ENCODE results near the gene AFF1. TPM values are rescaled to one million over a fixed set of nuclear protein-coding genes. Genes with fewer than 3 reads are reported as not detected.

The AFF1 gene
- total RNA-seq, 4 donors from 2014 or later: 90.1 to 132 (median 101) TPM

DNA sequence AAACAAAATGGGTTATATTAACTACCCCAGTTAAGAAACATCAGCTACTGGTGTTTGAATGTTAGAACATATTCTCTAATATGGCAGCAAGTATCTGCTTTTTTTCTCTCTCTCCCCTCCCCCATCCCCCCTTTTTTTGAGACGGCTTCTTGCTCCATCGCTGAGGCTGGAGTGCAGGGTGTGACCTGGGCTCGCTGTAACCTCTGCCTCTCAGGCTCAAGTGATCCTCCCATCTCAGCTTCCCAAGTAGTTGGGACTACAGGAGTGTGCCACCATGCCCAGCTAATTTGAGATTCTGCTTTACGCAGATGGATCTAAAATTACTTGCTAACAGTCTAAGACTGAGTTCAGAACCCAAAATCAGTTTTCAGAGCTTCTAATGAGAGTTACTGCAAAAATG is 101.9 kb downstream of the AFF1 start:
- TF ChIP-seq, protein P1, sequence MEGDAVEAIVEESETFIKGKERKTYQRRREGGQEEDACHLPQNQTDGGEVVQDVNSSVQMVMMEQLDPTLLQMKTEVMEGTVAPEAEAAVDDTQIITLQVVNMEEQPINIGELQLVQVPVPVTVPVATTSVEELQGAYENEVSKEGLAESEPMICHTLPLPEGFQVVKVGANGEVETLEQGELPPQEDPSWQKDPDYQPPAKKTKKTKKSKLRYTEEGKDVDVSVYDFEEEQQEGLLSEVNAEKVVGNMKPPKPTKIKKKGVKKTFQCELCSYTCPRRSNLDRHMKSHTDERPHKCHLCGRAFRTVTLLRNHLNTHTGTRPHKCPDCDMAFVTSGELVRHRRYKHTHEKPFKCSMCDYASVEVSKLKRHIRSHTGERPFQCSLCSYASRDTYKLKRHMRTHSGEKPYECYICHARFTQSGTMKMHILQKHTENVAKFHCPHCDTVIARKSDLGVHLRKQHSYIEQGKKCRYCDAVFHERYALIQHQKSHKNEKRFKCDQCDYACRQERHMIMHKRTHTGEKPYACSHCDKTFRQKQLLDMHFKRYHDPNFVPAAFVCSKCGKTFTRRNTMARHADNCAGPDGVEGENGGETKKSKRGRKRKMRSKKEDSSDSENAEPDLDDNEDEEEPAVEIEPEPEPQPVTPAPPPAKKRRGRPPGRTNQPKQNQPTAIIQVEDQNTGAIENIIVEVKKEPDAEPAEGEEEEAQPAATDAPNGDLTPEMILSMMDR (IDR thresholded peaks at IDR 0.05; ENCODE audit: low read depth): no peak

DNA sequence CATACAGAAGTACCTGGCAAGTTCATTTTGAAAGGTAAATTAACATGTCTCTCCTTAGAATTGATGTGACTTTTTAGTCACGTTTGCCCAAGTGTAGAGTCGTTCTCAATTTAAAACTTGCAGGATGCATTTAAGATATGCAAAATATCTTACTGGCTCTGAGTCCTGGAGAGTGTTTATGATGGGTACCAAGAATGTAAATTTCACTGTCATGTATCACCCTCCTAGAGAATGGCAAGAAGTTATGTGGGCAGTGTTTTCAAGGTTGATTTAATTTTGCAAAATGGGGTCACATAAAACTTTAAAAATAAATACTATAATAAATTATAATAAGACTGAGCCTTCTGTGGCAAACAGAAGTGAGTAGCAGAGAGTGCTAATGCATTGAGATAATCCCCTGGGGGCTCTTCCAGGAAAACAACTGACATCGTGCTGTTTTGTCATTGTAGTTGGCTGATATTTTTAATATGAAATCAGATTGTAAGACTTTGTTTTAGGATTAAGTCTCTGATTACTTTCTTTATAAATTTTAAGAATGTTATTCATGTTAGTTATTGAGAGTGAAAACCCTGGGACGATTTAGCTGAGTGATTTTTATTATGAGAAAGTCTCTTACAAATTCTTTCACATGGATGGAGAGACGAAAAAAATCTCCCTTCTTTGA is 103.0 kb downstream of the AFF1 start:
- TF ChIP-seq, protein P1 (IDR thresholded peaks at IDR 0.05; ENCODE audit: low read depth): no peak

GRCh38 chr4:87038837-87039615 is 104.2 kb downstream of the AFF1 start:
- TF ChIP-seq, protein P1 (IDR thresholded peaks at IDR 0.05; ENCODE audit: low read depth): no peak

- TF ChIP-seq, protein P1 (IDR thresholded peaks at IDR 0.05; ENCODE audit: low read depth): no peak
These were observed 106.3 kb downstream of the AFF1 start for GRCh38 chr4:87041141-87041540.

GRCh38 chr4:87042221-87042620 is 107.4 kb downstream of the AFF1 start:
- TF ChIP-seq, protein P1 (IDR thresholded peaks at IDR 0.05; ENCODE audit: low read depth): no peak

GRCh38 chr4:87042986-87043820 is 108.4 kb downstream of the AFF1 start:
- TF ChIP-seq, protein P1 (IDR thresholded peaks at IDR 0.05; ENCODE audit: low read depth): no peak
